Stimulated activated CD8-positive, alpha-beta memory T cell treated with anti-CD3 and anti-CD28 coated beads, Interleukin-7, amount 100 ng/mL, for 4 hours (primary cell): ENCODE data around the gene SRRM5.
A peak's percentile ranks its signal among the peaks of the same experiment; 100 is the strongest.
"Not testable (repeated sequence)": the region's sequence is repeated elsewhere in the genome, so short reads cannot be mapped to it uniquely, and the experiment has no call there.

Source experiments
- DNase-seq, 2 donors: peaks; one replicate each; pipeline ENCODE4 v3.0.0-alpha.2; 2020; ENCODE audit warnings: low read depth in 2 of 2

Gene SRRM5

DNA sequence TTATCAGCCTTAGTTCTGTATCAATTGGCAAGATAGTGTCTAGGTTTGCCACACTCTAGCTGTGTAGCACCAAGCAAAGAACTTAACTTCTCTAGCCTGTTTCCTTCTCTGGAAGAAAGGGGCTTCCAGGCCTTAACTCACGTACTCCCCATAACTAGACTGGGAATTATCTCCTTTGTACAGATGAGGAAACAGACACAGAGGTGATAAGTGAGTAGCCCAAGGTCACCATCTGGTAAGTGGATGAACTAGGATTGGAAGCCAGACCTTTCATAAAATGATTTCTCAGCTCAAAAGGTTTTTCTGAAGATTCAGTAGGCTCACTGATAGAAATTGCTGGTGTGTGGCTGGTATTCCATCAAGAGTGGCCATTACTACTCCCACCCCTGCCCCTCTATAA lies 4.4 kb downstream of the SRRM5 start:
- no peak for DNase-seq

DNA sequence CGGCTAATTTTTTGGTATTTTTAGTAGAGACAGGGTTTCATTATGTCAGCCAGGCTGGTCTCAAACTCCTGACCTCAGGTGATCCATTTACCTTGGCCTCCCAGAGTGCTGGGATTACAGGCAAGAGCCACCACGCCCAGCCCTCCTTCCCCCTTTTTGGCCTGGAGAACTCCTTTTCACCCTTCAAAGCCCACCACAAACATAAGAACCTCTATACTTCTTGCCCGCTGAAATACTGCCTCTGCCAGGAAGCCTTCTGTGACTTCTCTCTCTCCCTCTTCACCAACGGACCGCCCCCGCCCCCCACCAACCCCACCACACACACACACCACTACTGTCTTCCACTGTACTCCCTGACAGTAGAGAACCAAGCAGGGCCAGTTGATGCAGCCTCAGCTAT lies 5.1 kb downstream of the SRRM5 start:
- no peak for DNase-seq

DNA sequence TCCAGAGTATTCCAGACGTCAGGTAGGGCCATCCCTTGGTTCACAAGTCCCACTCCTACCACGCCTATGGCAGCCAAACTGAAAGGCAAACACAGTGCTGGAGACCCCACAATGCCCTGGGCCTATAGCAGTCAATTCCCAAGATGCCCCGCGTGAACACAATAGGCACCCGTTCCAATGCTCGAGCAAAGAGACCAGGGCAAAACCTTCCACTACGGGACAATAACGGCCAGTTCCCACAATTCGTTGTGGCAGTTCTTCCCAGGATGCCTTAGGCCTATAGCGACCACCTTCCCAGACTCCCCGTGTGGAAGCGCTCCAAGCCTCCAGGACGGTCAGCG lies 7.0 kb downstream of the SRRM5 start:
- peak; percentile 16 to 17 for DNase-seq

DNA sequence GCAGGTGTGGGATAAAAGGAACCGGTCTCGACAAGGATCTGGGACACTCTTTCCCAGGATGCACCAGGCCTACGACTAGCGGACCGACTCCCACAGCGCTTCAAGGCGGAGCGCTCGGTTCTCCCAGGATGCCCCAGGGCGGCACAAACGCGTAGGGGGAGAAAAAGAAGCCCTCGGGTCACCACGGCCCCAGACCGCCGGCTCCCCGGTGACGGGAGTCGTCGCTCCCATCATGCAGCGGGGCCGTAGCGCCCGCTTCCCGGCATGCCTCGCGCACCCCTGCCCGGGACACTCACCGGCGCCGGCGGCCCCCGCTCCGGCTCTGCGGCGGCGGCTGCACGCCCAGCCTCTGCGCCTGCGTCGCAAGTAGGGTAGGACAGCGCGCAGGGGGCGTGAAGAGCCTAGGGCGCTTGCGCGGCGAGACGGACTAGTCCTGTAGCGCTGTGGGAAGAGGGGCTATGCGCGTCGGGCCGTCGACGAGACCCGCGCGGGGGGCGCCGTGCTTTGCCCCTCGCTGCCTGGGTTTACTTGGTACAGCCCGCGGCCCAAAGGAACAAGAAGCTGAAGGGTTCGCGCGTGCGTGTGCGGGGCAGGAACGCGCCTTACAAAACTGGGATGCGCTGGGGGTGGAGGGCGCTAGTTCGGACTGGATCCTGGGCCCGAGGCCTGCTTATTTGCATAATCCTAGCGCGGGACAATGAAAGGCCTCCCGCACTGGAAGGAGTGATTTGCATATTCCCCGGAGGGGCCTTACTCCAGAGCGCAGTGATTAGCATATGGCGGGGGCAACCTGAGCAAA lies 7.6 kb downstream of the SRRM5 start, which contains the start of gene ZNF428:
ZNF428 (minus strand) TSS at position 368 of the 799 bp plus-strand sequence. CDS start 5,325 bp downstream, outside the sequence.
- DNase-seq = peak; percentile 74 to 89

DNA sequence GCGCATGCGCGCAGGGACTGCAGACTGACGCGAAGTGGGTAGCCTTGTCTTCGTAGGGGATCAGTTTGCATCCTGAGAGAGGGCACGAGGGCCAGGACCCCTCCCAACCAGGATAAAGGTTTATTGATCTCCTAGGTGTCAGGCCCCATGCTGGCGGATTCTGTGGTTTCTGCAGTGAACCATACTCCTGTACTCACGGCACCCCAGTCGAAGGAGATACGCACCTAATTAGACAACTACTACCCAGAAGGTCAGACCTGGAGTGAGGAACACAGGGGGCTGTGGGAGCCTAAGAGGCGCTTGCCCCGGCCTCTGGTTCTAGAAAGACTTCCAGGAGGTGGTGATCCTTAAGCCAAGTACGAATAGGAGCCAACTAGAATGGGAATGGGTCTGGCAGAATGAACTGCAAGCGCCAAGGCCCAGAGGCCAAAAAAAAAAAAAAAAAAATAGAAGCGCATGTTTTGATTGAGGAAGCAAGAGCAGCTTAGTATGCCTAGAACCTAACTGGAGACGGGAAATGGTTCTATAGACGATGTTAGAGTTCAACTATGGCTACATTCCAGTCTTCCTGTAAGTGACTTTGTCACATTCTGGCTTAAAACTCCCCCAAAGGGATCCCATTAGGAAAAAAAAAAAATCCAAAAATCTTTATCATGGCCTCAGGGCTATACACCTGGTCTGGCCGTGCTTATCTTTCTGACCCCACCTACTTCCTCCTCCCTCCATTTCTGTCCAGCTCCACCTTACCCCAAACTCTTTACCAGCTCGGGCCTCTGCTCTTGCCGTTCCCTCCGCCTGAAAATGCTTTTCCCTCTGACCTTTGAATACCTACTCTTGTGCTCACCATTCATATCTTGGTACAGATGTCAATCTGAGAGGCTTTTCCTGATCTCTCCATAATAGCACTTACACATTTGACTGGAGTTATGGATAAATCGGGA lies 8.4 kb downstream of the SRRM5 start:
- peak; percentile 77 to 80 for DNase-seq

DNA sequence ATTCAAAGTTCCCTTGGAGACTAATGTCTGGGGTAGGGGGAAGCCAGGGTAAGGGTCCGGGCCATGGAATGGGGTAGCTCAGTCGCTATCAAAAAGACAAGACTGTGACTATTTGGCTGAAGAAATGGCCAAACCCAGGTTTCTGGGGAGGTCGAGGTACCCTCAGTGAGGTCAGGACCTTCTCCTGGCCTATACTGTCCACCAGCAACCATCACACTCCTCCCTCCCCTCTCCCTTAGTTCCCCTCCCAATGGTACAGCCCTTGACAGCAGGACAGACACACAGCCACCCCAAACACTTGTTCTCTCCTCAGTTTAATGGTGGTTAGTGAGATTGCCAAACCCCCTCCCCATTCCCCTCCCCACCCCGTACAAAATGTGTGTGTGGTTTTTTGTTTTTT lies 10.2 kb downstream of the SRRM5 start:
- no peak for DNase-seq

DNA sequence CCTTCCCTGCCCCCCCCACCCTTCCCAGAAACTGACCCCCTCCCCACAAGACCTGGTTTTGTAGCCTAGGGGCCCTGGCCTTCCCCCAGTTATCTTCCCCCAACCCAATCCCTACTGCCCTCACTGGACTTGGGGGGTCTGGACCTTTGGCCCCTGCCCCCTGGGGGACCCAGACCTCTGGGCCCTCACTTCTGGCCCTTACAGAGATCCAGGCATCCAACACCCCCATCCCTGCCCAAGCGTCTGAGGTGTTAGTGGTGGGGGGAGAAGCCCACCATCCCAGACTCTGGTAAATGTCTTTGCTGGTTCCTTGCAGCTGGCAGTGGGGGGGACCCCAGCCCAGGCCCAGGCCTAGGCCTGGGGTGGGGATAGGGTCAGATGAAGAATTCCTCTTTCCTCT lies 11.1 kb downstream of the SRRM5 start:
- no peak for DNase-seq

DNA sequence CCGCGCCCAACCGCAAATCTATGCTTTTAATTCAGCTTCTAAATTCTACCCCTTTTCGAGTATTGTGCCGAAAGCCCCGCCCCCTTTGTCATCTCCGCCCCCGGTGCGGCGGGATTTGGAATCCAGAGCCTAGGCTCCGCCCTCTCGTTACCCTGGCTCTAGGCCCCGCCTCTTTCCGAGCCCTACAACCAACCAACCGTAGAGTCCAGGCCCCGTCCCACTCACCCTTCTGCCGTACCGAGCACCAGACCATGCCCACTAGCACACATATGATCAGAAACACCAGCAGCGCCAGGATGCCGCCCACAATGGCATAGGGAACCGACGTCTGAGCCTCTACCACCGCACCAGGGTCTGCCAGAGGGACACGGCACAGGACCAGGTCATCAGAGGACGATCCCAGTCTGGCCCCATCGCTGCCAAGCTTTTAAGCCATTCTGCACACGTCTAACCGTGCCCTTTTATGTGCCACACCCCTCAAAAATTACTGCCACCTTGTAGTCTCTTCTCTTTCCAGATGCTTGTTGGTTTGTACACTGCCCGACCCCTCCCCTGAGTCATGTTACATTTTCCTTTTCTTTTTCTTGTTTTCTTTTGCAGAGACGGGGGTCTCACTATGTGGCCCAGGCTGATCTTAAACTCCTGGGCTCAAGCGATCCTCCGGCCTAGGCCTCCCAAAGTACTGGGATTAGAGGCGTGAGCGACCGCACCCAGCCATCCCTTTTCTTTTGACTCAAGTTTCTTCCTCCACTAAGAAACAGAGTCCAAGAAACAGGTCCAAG lies 12.2 kb downstream of the SRRM5 start:
- no peak for DNase-seq

DNA sequence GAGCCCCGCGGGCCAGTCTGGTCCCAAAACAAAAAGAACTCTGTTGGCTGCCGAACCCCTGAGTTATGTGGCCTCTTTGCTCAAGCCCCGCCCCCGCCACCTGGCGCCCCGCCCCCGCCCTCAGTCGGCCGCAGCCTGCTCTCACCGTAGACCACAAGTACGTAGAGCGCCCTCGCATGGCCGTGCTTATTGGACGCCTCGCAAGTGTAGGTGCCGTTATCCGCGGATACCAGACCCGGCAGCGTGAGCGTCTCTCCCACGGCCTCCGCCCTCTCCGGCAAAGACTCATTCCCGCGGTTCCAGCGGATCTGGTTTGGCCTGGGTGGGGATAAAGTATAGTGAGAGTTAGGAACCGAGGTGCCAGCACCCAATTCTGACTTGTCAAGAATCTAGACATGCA lies 13.0 kb downstream of the SRRM5 start:
- DNase-seq = peak; percentile 74 to 77

DNA sequence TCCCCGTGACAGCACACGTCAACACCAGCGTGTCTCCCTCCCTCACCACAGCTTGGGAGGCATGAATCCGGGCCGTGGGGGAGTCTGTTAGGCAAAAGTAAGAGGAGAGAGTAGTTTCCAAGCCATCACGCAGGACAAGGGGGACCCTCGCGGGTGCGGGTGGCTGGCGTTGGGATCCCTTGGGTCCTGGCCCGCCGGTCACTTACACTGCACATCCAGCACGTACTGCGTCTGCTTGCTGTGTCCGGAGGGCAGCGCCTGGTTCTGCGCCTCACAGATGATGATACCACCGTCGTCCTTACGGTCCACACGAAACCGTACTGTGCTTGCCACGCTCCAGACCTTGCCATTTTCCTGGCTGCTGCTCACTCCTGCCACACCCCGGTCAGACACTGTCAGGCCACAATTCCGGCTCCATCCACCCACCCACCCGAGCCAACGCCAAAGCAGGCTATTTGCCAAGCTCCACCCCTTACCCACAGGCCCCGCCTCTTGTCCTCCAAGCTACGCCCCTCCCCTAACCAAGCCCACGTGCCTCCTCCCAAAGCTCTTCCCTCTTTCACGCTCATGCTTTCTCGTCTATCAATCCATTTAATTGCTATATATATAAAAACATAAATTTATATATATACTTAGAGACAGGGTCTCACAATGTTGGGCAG lies 14.2 kb downstream of the SRRM5 start:
- DNase-seq = no peak

DNA sequence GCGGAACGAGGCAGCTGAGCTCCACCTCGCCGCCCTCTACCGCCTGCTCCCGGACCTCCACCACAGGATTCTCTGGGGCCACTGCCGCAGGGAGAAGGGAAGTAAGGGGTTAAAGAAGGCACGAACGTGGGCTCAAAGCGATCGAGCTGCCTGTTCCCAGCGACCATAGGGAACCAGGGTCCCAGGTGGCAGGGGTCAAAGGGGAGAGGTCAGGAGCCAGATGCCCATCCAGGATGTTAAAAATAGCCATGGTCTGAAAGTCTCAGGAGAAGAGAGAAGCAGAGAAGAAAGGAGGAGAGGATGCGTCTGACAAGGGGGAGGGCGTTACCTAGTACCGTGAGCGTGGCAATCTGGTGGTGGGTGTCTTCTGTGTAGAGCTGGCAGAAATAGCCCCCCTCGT lies 14.9 kb downstream of the SRRM5 start:
- no peak for DNase-seq

DNA sequence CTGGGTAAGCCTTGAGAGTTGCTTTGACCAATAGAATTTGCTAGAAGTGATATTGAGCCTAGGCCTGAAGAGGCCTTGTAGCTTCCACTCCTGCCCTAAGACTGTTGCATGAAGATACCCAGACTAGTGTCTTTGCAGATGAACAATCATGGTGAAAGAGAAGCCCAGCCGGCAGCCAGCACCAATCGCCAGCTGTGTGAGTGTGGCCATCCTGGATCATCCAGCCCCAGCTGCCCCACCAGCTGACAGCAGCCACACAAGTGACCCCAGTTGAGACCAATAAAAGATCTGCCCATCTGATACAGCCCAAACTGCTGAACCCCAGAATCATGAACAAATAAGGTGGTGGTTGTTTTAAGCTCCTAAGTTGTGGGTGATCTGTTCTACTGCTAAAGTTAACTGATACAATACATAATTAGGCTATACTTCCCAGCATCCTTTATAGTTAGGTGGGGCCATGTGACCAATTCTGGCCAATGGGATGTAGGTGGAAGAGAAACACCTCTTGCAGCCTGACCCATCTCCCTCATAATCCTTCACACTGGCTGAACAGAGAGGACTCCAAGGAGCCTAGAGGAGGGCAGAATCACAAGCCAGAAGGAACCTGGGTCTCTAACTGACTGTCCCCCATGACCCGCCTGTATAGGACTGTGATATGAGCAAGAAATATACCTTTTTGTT lies 16.9 kb downstream of the SRRM5 start:
- DNase-seq = no peak

DNA sequence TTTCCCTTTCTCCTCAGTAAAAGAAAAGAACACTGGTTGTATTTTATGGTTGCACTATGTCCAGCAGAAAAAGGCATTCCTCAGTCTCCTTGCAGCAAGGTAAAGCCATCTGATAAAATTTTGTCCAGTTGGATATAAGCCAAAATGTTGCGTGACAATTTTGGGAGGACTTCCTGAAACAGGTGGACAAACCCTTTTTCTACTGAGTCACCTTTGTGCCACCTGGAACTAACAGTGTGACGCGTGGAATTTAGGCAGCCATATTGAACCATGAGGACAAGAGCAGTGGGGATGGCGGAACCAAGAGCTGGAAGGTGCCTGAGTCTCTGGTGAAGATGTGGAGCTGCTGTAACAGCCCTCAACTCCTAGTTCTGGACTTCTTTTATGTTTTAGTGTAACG lies 19.6 kb downstream of the SRRM5 start:
- no peak for DNase-seq

DNA sequence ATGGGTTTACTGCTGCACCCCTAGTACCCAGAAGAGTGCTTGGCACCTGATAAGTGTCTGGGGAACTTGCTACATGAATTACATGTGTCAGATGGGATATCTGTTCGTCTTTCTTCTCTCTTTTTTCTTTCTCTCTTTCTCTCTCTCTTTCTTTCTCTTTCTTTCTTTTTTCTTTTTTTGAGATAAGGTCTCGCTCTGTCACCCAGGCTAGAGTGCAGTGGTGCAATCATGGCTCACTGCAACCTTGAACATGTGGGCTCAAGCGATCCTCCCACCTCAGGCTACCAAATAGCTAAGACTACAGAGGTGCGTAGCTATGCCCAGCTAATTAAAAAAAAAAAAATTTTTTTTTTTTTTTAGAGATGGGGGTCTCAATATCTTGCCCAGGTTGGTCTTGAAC lies 21.6 kb downstream of the SRRM5 start:
- DNase-seq = no peak

DNA sequence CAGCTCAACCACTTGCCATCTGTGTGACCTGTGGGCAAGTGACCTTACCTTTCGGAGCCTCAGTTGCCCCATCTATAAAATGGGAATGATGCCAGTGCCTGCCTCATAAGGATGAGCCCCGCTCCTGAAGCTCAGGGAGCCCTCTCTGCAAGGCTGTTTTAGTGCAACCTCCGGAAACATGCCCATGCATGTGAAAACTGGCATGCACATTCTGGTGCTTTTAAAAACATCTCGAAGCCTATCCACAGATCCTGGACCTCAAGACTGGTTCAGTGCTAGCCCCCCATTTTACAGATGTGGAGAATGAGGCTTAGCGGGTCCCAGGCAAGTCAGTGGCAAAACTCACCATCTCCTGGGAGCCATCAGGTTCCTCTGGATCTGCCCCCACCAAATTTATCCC lies 22.2 kb downstream of the SRRM5 start:
- DNase-seq = no peak

DNA sequence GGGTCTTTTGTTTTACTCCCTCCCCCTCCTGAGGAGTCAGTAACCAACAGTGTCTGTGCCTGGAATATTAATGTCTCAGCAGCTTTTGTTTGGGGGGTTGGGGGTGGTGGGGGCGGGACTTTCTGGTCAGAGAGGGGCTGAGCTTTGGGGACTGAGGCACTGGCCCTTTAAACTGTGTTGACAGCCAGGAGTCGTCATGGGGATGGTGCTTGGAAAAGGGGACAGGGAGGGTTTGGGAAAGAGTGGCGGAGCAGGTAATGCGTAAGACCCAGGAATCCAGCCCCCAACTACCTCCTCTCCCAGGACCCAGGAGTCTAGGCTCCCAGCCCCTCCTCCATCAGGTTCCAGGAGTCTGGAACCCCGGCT lies 22.6 kb downstream of the SRRM5 start:
- no peak for DNase-seq

DNA sequence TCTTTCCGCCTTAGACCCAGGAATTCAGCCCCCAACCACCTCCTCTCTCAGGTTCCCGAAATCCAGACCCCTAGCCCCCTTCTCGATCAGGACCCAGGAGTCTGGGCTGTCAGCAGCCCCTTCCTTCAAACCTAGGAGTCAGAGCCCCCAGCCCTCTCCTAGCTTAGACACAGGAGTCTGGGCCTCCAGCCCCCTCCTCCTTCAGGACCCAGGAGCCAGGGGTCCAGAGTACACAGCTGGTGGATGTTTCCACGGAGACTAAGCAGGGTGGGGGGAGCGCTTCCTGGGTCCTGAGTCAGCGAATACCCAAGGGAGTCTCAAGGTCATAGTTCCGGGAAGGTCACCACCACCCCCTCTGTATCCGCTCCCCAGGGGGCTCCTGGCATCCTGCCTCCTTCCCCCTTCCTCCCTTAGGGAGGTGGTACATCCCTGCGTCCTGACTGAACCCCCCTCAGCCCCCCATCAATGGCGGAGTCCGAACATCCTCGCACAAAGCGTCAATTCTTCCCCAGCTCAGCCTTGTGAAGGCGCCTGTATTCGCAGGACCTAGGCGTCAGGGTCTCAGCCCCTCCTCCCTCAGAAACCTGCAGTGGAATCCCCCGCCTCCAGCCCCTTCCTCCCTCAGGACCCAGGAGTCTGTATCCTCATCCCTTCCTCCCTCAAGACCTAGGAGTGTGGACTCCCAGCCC lies 23.1 kb downstream of the SRRM5 start:
- no peak for DNase-seq

DNA sequence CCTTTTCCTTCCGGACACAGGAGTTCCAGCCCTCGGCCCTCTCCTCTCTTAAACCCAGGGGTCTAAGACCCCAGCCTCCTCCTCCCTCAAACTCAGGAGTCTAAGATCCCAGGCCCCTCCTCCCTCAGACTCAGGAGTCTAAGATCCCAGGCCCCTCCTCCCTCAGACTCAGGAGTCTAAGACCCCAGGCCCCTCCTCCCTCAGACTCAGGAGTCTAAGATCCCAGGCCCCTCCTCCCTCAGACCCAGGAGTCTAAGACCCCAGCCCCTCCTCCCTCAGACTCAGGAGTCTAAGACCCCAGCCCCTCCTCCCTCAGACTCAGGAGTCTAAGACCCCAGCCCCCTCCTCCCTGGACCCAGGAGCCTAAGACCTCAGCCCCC lies 23.7 kb downstream of the SRRM5 start:
- DNase-seq = not testable (repeated sequence)

DNA sequence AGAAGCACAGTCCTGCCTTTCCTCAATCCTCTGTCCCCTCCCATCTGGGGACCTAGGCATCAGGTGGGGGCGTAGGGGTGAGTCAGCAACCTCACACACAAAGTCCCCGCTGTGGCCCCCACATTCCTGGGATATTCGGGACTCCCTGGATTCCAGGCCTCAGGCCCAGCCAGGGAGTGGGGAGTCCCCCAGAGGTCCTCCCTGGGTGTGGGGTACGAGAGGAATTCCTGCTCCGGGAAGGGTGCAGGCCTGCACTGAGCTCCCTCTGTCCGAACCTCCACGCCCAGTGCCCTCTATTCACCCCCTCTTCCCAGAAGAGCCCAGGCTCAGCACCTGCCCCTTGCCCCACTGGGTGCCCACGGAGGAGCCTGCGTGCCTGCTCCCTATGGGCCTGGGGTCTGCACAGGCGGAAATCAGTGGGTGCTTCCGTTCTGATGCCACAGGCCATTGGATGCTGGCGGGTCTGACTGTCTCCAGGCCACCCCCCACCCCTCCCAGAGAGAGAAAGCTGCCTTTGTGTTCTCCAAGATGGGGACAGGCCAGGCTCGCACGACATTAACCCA lies 24.3 kb downstream of the SRRM5 start:
- DNase-seq = no peak
